Measurements from ENCODE around the gene C2orf15.

- TF ChIP-seq CTCF (optimal IDR thresholded peaks at IDR 0.05 in 1 of 3, IDR thresholded peaks at IDR 0.05 in 1 of 3, conservative IDR thresholded peaks at IDR 0.05 in 1 of 3; ENCODE audit: extremely low read depth in 1 of 3, insufficient read depth in 2 of 3, low read length in 3 of 3) (no peak), EZH2 (IDR thresholded peaks at IDR 0.05; ENCODE audit: low read length) (no peak)
Measured at GRCh38 chr2:99111945-99112344, 29.6 kb upstream of the C2orf15 start.
